ENCODE data around the gene ZNF462.

ZNF462 gene

DNA sequence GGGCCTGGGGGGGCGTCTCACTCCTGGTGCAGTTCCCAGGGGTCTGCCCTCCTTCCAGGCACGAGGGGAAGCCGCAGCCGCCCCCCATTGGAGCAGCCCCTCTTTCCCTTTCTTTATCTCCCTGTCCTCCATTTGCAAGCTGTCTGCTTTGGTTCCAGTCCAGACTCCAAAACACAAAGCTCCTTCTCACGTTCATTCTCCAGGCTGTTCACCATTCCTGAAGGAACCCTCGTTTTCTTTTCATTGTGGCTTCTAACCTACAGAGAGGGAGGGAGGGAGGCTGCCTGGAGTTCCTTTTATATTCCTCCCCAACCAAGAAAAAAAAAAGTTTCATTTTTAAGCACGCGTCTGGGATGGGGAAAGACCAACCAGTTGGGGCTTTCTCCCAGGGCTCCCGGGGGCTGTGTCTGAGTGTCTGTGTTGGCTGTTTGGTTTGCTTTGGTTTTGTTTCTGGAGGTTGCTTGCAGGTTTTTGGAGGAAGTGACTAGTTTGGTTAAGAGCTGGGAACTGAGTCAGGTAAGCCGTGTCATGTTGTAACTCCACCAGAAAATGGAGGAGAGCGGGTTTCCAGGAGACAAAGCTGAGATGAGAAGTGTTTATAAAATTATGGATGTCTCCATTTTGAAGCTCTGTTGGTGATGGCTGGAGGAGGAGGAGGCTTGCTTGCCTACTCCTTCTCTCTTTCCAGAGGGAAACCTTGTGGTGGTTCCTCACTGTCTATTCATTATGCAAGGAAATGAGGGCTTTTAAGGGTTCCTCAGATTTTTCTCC lies 1.6 kb downstream of the ZNF462 start:
- no peak for DNase-seq (ENCODE audit: low read depth in 2 of 2)

- no peak for DNase-seq (ENCODE audit: low read depth in 2 of 2)
Measured at GRCh38 chr9:106866243-106866642, 3.3 kb downstream of the ZNF462 start.

GRCh38 chr9:106867286-106867685 lies 4.3 kb downstream of the ZNF462 start:
- DNase-seq (ENCODE audit: low read depth in 2 of 2) = no peak

GRCh38 chr9:106868087-106868486 lies 5.1 kb downstream of the ZNF462 start:
- DNase-seq (ENCODE audit: low read depth in 2 of 2) = no peak

DNA sequence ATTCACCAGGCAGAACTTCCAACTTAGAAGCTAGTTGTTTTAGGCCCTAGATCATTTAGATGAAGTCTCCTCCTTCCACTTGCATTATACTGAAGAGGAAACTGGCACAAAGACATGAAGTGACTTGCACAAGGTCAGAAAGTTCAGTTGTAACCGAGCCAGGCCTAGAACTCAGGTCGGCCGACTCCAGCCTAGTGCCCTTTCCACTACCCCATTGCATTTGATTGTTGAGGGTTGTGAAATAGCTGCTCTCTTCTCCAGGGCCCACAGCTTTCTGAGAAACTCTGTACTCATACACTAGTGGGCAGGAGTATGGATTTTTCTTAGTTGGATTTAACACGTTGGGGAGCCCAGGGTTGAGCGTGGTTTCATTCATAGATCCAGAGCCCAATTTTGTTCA lies 5.6 kb downstream of the ZNF462 start:
- no peak for DNase-seq (ENCODE audit: low read depth in 2 of 2)

DNA sequence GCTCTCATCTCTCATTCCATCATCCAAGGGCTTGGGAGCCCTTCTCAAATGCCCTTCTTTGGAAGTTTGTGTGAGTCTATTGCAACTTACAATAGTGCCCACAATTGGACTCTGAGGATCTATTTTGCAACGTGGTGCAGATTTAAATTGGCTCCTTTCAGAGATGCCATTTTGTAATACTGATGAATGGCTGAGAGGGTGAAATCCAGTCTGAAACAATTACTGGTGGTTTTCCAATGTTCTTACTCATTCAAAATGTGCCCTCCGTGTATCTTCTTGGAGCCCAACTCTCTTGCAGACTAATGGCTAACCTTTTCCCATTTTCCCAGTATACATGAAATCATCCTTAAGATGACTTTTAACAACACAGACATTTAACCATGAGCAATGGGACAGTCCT lies 6.1 kb downstream of the ZNF462 start:
- DNase-seq (ENCODE audit: low read depth in 2 of 2) = no peak

- DNase-seq (ENCODE audit: low read depth in 2 of 2) = no peak
Measured at GRCh38 chr9:106869458-106869857, 6.5 kb downstream of the ZNF462 start.

DNA sequence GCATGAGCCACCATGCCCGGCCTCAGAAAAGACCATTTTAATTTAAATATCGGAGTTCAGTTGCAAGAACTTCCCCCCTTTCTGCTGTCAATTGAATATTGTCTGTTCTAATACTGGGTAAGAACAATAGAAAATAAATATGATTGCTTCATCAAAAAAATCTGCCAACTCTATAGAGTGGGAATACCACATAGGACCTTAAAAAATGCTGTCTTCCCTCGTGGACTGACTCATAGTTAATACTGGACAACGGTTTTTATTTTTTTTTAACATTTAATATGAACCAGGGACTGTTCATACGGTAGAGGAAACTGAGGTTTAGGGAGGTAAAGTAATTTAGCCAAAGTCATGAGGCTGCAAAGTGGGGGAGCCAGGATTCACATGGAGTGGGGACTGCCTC lies 9.7 kb downstream of the ZNF462 start:
- no peak for DNase-seq (ENCODE audit: low read depth in 2 of 2)

GRCh38 chr9:106874031-106874430 lies 11.1 kb downstream of the ZNF462 start:
- no peak for DNase-seq (ENCODE audit: low read depth in 2 of 2)

GRCh38 chr9:106874652-106875051 lies 11.7 kb downstream of the ZNF462 start:
- no peak for DNase-seq (ENCODE audit: low read depth in 2 of 2)

DNA sequence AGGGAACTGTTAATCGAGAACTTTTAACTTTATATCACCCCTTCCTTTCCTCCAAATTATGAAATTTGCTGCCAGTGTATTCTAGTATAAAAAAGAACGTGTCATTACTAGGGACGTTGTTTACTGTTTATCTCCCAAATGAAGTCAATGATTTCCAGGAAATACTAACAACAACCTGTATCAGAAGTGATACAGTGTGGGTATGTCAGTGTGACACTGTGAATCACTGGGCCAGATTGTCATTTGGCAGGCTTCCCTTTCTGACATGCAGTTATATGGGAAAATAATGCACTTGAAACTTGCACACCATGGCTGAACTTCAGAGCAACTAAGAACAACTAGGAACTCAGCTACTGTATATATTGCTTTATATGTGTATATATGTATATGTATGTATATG lies 12.6 kb downstream of the ZNF462 start:
- no peak for DNase-seq (ENCODE audit: low read depth in 2 of 2)

- DNase-seq (ENCODE audit: low read depth in 2 of 2) = no peak
Measured at GRCh38 chr9:106877345-106877744, 14.4 kb downstream of the ZNF462 start.

DNA sequence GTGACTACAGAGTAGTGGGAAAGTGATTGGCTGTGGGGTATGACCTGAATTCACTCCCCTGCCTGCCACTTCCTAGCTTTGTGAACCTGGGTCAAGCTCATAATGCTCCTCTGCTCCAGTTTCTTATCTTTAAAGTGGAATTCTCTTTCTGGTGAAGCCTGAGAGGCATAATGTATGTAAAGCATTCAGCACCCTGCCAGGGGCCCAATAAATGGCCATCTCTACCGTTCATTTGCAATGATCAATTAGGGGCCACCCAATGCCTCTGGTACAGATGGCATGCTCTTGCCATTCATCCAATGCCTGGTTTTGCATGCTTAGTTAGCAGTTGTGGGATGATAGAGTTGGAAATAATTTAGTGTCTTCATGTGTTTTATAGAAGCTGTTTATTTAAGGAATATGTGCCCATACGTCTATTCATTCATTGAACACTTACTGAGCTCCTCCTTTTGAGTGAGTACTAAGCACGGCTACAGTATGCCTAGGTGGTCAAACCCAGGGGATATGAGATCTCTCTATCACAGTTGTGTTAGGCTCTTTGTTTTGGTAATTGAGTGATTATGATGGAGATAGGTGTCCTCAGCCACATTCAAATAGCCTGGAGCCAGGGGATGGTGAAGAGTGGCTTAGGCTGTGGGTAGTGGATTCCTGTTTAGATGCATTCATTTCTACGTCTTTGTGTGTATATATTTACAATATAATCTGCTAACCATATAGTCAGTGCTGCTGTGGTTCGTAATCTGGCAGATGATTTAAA lies 15.3 kb downstream of the ZNF462 start:
- DNase-seq (ENCODE audit: low read depth in 2 of 2) = no peak

- DNase-seq (ENCODE audit: low read depth in 2 of 2) = no peak
Measured at GRCh38 chr9:106878934-106879333, 16.0 kb downstream of the ZNF462 start.

- no peak for DNase-seq (ENCODE audit: low read depth in 2 of 2)
Measured at GRCh38 chr9:106879439-106879882, 16.5 kb downstream of the ZNF462 start.

- DNase-seq (ENCODE audit: low read depth in 2 of 2) = no peak
Measured at GRCh38 chr9:106880081-106880480, 17.1 kb downstream of the ZNF462 start.

DNA sequence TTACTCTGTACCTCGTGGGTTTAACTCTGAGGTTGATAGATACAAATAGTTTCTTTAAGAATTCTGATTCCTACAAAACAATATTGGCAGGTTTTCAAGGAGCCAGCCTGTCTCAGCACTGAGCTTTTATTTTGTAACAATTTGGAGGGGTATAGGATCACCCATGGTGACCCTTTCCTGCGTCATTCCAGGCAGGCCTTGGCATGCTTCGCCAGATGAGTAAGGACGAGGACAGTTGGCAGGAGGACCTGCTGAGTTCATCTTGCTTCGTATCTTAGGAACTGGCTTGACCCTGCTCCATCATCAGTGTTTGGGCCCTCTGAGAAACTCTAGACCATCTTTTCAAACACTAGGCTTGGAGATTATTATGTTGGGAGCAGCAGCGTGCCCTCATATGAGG lies 17.9 kb downstream of the ZNF462 start:
- no peak for DNase-seq (ENCODE audit: low read depth in 2 of 2)

DNA sequence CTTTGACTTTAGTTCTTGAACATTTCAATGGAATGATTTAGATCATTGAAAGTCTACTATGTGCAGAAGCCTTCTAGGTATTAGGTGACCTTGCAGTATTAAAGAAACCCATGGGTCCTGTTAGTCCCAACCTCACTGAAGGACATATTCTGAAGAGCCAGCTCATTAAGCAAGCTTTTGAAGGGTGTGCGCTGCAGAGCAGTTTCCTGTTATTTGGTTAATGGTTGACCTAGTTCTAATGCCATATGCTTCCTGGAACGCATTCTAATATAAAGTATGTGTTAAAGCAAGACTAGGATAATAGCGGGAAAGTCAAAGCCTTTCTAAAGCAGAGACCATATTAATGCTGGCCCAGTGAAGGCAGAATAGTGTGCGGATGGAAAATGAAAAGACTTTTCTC lies 20.1 kb downstream of the ZNF462 start:
- DNase-seq (ENCODE audit: low read depth in 2 of 2) = no peak

- DNase-seq (ENCODE audit: low read depth in 2 of 2) = no peak
Measured at GRCh38 chr9:106883626-106884190, 20.7 kb downstream of the ZNF462 start.

DNA sequence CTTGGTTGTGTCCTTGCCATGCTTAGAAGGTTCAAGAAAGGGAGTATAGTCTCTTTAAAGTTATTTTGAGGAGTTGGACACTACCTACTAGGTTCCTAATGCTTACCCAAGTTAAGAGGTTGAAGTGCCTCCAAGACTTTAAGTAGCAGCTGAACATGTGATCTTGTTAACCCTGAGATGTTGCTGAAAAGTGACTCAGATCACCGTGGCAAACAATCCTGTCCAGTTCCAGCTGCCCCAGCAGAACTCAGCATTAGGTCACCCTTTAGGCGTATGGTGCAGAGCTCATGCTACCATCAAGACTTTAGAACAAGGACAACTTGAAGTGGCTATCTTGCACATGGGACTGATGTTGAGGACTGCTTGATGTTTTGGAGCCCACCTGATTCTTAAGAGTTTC lies 22.5 kb downstream of the ZNF462 start:
- no peak for DNase-seq (ENCODE audit: low read depth in 2 of 2)

GRCh38 chr9:106886111-106887046 lies 23.4 kb downstream of the ZNF462 start:
- no peak for DNase-seq (ENCODE audit: low read depth in 2 of 2)

- DNase-seq (ENCODE audit: low read depth in 2 of 2) = no peak
Measured at GRCh38 chr9:106887066-106887465, 24.1 kb downstream of the ZNF462 start.
